Ovary (tissue), 9 donors: Measurements from ENCODE around the gene TPO. TPM values are rescaled to one million over a fixed set of nuclear protein-coding genes. Genes with fewer than 3 reads are reported as not detected.

Source experiments
- DNase-seq, 5 donors: peaks; one replicate each; pipeline ENCODE4 v3.0.0-alpha.2; 2019 to 2020
- H3K27ac ChIP-seq, 2 donors: fragments of 200-600 bp; one replicate each; pipeline versions ENCODE4 v1.5.1 to v1.8.0; 2019 to 2022
- H3K27me3 ChIP-seq: fragments of 200-600 bp; one replicate; pipeline ENCODE4 v1.8.0; 2022
- H3K36me3 ChIP-seq: fragments of 200-600 bp; sonication (generic); one replicate; pipeline ENCODE4 v1.5.1; 2019
- H3K4me1 ChIP-seq: one replicate; pipeline ENCODE4 v1.8.1; 2013; ENCODE audit warnings: mild to moderate bottlenecking, moderate library complexity; ENCODE audit not compliant: insufficient read depth
- H3K4me3 ChIP-seq: fragments of 200-600 bp; sonication (generic); one replicate; pipeline ENCODE4 v1.5.1; 2017
- H3K9me3 ChIP-seq, 2 donors: fragments of 200-600 bp in 1 of 2; sonication (generic) in 1 of 2; one replicate each; pipeline versions ENCODE4 v1.5.1 to v1.8.1; 2013 to 2019; ENCODE audit warnings: mild to moderate bottlenecking in 1 of 2, moderate library complexity in 1 of 2
- EP300 ChIP-seq: sonication (generic); formaldehyde crosslinking; IDR thresholded peaks from one replicate; pipeline ENCODE4 v1.6.1; 2017; ENCODE audit warnings: antibody characterized with exemption
- POLR2A ChIP-seq: fragments of 450-650 bp; IDR thresholded peaks from one replicate; pipeline ENCODE4 v1.6.1; 2017; ENCODE audit warnings: antibody characterized with exemption, mild to moderate bottlenecking, moderate library complexity
- WGBS, 3 donors: extraction: QIAGEN DNeasy Blood & Tissue Kit in 1 of 3; methylation state at CpG; one replicate each; pipeline versions ENCODE4 v1.1.5 to v1.1.7; 2013 to 2017; 5-methylcytosine and 5-hydroxymethylcytosine counted together
- intact Hi-C, 4 donors: fragments of 100-400 bp; cut with DNase I; formaldehyde crosslinking; loops; one replicate each; pipeline versions ENCODE4 v1.11.0 to v1.15.1; 2022 to 2023
- polyA plus RNA-seq, 2 donors: library from polyadenylated mRNA; stranded (reverse); fragments of 200-250 nt in 1 of 2; fragments of 350-450 nt in 1 of 2; fragmentation: Illumina TruSeq in 1 of 2; extraction: RNeasy Lipid Tissue Mini Kit (QIAGEN cat#74804) in 1 of 2; gene quantifications; one replicate each; pipeline ENCODE4 v1.2.3, GENCODE V29; 2013 to 2014
- total RNA-seq, 7 donors: library from RNA; depleted of rRNA in 2 of 7; stranded (reverse); fragments of >200 nt in 2 of 7; fragmentation: NEBNext Ultra II Directional in 3 of 7; extraction: Animal tissue kit (Norgen Biotek cat#: 25700) in 3 of 7; gene quantifications; one replicate each; pipeline versions ENCODE4 v1.1.0 to v1.2.4, GENCODE V29; 2016 to 2023
- TF ChIP-seq, protein P1 (sequence below), 3 donors: fragments of 450-650 bp in 2 of 3; fragments of 200-600 bp in 1 of 3; IDR thresholded peaks; one replicate each; pipeline versions ENCODE4 v1.5.1 to v1.8.0; 2016 to 2022; ENCODE audit warnings: antibody characterized with exemption in 3 of 3, mild to moderate bottlenecking in 1 of 3
- donor health status: DM: no; HTN: no; CAD: no; lungs with moderate emphysema.
- donor health status: DM: no; HTN: no; CAD: no.
- donor health status: Bipolar disorder and iron deficiency.
- donor health status: DM: yes; HTN: yes; CAD: no.
- donor health status: DM: no; HTN: no; CAD: no.
- donor health status: DM: yes; HTN: yes; CAD: no.

TPO gene
- total and polyA plus RNA-seq, 9 donors, result 0.18 to 0.46 (median 0.30) TPM; not detected in 4

DNA sequence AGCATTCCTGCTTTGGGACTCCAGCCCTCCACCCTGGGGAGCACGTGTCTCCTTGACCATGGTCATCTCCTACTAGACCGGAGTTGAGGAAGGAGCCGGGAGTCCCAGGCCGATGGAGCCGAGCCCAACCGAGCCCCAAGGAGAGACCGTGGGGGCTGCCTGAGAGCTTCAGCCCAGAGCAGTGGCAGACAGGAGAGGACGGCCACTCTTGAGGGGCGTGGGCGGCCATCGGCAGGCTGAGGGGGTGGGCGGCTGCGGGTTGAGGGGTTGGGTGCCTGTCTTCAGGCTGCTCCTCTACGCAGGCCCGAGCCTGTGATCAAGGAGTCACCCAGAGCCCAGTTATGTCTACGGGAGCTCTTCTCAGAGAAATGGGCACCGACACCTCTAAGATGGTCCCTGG lies 172.4 kb downstream of the TPO start:
- no peak overlapping the region for H3K4me3 ChIP-seq
- no peaks in the 10 kb centered on the region for H3K36me3 ChIP-seq
- DNase-seq, result peak in 1 of 5 donors; percentile 10
- TF ChIP-seq EP300, result no peak
- intact Hi-C loops, result loop anchor here in 1 of 4 donors (5.0 kb wide), 1 partner anchor 162 kb away; no protein-coding TSS in a partner anchor
- H3K9me3 ChIP-seq, result no peaks in the 10 kb centered on the region
- 90 to 96% (median 95%) methylated on average over 17 of the region's 17 CpGs for WGBS, 3 donors
- no peaks in the 10 kb centered on the region for H3K4me1 ChIP-seq
- no peaks in the 10 kb centered on the region for H3K27me3 ChIP-seq
- H3K27ac ChIP-seq, result no peak overlapping the region

DNA sequence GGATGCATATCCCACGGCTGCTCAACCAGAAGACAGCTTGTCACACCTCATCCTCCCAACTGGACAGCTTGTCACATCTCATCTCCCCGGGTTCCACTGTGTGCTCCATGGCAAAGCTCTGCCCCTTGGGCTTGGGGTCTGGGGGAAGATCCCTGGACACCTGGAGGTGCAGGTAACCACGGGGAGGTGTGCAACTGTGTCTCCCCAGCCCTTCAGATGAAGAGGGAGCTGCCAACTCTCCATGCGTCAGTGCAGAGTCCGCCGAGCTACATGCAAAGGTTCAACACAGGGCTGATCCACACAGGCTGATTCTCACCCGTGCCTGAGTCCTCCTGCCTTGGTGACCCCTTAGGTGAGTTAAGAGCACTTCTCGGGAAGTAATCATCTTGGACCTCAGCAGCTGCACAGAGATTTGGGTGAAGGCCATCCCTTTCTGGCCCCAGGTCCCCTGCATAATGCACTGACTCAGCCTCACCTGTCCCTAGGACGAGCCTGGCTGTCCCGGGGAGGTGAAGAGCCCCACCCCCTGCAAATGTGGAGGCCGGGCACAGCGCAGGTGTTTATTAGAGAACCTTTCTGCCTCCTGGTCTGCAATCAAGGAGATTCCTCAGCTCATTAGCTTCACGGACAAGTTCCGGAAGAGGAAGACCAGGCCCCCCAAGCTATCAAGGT lies 173.1 kb downstream of the TPO start:
- no peak for TF ChIP-seq POLR2A
- TF ChIP-seq, protein P1, sequence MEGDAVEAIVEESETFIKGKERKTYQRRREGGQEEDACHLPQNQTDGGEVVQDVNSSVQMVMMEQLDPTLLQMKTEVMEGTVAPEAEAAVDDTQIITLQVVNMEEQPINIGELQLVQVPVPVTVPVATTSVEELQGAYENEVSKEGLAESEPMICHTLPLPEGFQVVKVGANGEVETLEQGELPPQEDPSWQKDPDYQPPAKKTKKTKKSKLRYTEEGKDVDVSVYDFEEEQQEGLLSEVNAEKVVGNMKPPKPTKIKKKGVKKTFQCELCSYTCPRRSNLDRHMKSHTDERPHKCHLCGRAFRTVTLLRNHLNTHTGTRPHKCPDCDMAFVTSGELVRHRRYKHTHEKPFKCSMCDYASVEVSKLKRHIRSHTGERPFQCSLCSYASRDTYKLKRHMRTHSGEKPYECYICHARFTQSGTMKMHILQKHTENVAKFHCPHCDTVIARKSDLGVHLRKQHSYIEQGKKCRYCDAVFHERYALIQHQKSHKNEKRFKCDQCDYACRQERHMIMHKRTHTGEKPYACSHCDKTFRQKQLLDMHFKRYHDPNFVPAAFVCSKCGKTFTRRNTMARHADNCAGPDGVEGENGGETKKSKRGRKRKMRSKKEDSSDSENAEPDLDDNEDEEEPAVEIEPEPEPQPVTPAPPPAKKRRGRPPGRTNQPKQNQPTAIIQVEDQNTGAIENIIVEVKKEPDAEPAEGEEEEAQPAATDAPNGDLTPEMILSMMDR (IDR thresholded peaks at IDR 0.05), result no peak
- no peak for TF ChIP-seq EP300
- Histone ChIP-seq H3K4me1 (peaks cover 4% of the 10 kb centered on the region), H3K27me3 (no peaks in the 10 kb centered on the region), H3K4me3 (no peak overlapping the region), H3K36me3 (no peaks in the 10 kb centered on the region), H3K9me3 (no peaks in the 10 kb centered on the region), H3K27ac (no peak overlapping the region)
- 72 to 81% (median 72%) methylated on average over 14 of the region's 14 CpGs for WGBS, 3 donors
- DNase-seq, result peak in 2 of 5 donors; percentile 8 to 10
- intact Hi-C loops, result loop anchor here in 1 of 4 donors (5.0 kb wide), 1 partner anchor 161 kb away; no protein-coding TSS in a partner anchor

DNA sequence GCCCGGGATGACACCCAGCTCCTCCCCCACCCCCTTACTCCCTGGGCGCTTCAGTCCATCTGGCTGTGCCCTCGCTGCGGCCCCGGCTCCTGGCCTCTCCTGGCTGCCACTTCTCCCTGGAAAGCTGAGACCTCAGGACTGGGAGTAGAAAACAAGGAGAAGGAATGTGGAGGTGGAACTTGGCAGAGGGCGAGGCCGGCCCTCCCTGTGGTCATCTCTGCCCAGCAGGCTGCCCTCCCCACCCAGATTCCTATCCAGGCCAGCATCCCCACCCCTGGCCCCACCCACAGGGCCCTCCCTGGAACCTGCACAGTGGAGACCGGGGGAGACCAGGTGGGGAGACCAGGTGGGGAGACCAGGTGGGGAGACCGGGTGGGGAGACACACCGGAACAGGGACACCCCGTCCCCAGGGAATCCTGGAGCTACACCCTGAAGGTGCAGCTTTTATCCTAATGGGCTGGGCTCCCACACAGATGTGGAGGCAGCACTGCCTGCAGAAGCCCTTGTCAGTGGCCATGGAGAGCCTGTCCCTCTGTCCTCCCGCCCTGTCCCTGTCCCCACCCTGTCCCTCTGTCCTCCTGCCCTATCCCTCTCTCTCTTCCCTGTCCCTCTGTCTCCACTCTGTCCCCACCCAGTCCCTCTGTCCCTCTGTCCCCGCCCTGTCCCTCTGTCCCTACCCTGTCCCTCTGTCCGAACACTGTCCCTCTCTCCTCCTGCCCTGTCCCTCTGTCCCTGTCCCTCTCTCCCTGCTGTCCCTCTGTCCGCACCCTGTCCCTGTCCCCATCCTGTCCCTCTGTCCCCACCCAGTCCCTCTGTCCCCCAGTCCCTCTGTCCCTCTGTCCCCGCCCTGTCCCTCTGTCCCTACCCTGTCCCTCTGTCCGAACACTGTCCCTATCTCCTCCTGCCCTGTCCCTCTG lies 173.9 kb downstream of the TPO start:
- no peak overlapping the region for H3K27ac ChIP-seq
- peak in 2 of 5 donors; percentile 10 to 12 for DNase-seq
- no peak overlapping the region for H3K4me3 ChIP-seq
- TF ChIP-seq EP300, result no peak
- TF ChIP-seq POLR2A, result no peak
- TF ChIP-seq, protein P1 (IDR thresholded peaks at IDR 0.05), result no peak
- no peaks in the 10 kb centered on the region for H3K36me3 ChIP-seq
- WGBS, 3 donors, result 59 to 63% (median 60%) methylated on average over 14 to 17 of the region's 17 CpGs
- no peaks in the 10 kb centered on the region for H3K9me3 ChIP-seq
- peaks cover 4% of the 10 kb centered on the region for H3K4me1 ChIP-seq
- intact Hi-C loops, result loop anchor here in 1 of 4 donors (5.0 kb wide), 1 partner anchor 160 kb away; no protein-coding TSS in a partner anchor
- no peaks in the 10 kb centered on the region for H3K27me3 ChIP-seq

DNA sequence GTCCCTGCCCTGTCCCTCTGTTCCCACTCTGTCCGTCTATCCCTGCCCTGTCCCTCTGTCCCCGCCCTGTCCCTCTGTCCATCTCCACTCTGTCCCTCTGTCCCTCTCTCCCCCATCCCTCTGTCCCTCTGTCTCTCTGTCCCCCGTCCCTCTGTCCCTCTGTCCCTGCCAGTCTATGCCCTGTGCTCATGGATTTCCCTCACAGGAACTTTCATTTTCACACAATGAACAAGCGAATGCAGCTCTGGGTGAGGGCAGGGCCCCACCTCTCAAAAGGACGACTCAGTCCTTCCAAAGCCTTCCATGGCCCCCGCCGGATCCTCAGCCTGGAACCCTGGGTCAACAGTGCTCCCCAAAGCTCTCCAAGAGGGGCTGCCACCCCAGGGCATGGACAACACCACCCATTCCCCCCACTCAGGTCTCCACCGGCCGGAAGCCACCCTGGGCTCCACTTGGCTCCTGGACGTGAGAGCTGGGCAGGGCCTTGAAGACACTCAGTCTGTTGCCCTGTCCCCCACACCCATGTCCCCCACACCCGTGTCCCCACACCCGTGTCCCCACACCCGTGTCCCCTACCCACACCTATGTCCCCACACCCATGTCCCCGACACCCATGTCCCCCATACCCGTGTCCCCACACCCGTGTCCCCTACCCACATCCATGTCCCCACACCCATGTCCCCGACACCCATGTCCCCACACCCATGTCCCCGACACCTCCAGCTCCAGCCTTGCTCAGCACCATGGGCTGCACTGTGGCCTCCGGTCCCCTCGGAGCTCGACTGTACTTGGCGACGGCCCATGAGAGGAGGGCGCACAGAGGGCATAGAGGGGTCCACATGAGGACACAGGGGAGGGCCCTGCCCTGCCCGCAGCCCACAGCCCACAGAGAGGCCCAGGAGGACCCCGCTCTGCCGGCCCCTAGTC lies 175.1 kb downstream of the TPO start:
- Histone ChIP-seq H3K27ac (no peak overlapping the region), H3K36me3 (no peaks in the 10 kb centered on the region), H3K27me3 (no peaks in the 10 kb centered on the region), H3K9me3 (no peaks in the 10 kb centered on the region), H3K4me1 (peaks cover 4% of the 10 kb centered on the region), H3K4me3 (no peak overlapping the region)
- DNase-seq, result peak in 2 of 5 donors; percentile 12 to 21
- no peak for TF ChIP-seq POLR2A
- no peak for TF ChIP-seq EP300
- TF ChIP-seq, protein P1 (IDR thresholded peaks at IDR 0.05), result no peak
- intact Hi-C loops, result loop anchor here in 1 of 4 donors (5.0 kb wide), 1 partner anchor 159 kb away; no protein-coding TSS in a partner anchor
- 82 to 86% (median 84%) methylated on average over 27 of the region's 27 CpGs for WGBS, 3 donors
